Measurements from ENCODE around the gene SHE. TPM values are rescaled to one million over a fixed set of nuclear protein-coding genes. Genes with fewer than 3 reads are reported as not detected.

Gene SHE
- total and polyA plus RNA-seq, 10 of the 15 experiments (the other 5 are each of a cell fraction or from before 2014, with no cell fraction given), result under 0.01 to 0.05 (median 0.03) TPM; not detected in 3

DNA sequence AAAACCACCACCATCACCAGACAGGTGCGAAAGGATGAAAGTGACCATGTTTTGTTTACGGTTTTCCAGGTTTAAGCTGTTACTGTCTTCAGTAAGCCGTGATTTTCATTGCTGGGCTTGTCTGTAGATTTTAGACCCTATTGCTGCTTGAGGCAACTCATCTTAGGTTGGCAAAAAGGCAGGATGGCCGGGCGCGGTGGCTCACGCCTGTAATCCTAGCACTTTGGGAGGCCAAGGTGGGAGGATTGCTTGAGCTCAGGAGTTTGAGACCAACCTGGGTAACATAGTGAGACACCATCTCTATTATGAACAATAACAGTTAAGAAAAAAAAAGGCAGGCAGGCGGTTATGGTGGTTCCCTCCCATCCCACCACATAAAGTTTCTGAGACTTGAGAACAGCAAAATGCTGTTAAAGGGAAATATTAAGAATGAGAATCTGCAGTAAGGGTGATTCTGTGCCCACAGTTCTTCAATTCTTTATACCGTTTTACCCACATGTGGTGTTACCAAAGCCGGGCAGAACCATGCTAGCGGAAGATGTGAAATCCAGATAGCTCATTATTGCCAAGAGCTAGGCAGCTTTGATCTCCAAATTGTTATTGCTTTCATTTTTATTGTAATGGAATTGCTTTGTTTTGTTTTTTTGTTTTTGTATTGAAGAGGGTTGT, 34.6 kb downstream of the SHE start:
- Histone ChIP-seq H3K27me3 (replicated peaks in 1 of 2; ENCODE audit: control insufficient read depth in 2 of 2, insufficient read depth in 2 of 2, low read length in 1 of 2) (0 out of 4 replicates have a peak, but pooled peaks cover 0 to 1% of the 10 kb centered on the region in 2 experiments), H3K4me2 (ENCODE audit: control insufficient read depth, insufficient read depth) (no peak overlapping the region), H3K36me3 (ENCODE audit: control insufficient read depth in 2 of 2, insufficient read depth in 2 of 2, low read length in 1 of 2) (no peaks in the 10 kb centered on the region), H3K9ac (ENCODE audit: control insufficient read depth, insufficient read depth, low read length) (no peak overlapping the region), H3K79me2 (ENCODE audit: control insufficient read depth, insufficient read depth, low read length) (no peaks in the 10 kb centered on the region), H3K4me1 (ENCODE audit: control insufficient read depth, insufficient read depth, low read length) (peaks cover 20% of the 10 kb centered on the region), H3K27ac (ENCODE audit: control insufficient read depth, insufficient read depth) (no peak overlapping the region), H3K9me3 (replicated peaks; ENCODE audit: control insufficient read depth, insufficient read depth, low read length) (no peaks in the 10 kb centered on the region), H2AFZ (ENCODE audit: control insufficient read depth, low read depth, low read length) (no peak overlapping the region), H3K4me3 (no peak overlapping the region), H4K20me1 (ENCODE audit: control insufficient read depth, insufficient read depth) (no peaks in the 10 kb centered on the region)
- intact Hi-C loops (cut with micrococcal nuclease; ENCODE audit: unreplicated experiment) (loop anchor here (1.0 to 5.0 kb wide), 3 partner anchors 23 to 115 kb away; no protein-coding TSS in a partner anchor), in situ Hi-C loops (cut with MboI) (no loop called here)
- RAD21 ChIA-PET (ENCODE audit: unreplicated experiment), result interaction anchor here (0.9 to 5.9 kb wide), 21 partner anchors 13 to 138 kb away, joined by 3 to 53 read pairs (median 6); partner anchors contain the start of gene IL6R
- POLR2A ChIA-PET, result interaction anchor here (0.8 to 1.7 kb wide), 5 partner anchors 28 to 470 kb away, joined by 3 to 8 read pairs (median 3); no protein-coding TSS in a partner anchor
- CTCF ChIA-PET, result interaction anchor here (0.5 to 6.8 kb wide), 31 partner anchors 8 to 573 kb away, joined by 3 to 62 read pairs (median 5); no protein-coding TSS in a partner anchor
- peak; percentile 49 for ATAC-seq
- no TSS peak for BruUV-seq (replicated peaks)
- no peak for DNase-seq (ENCODE audit: low read depth, low spot score)
- WGBS (ENCODE audit: insufficient coverage, insufficient replicate concordance, low lambda C conversion rate, missing lambda C conversion rate), result 57% methylated on average over 11 of the region's 11 CpGs
- SMC1A ChIA-PET (ENCODE audit: uncharacterized antibody, unreplicated experiment), result interaction anchor here (0.7 to 4.2 kb wide), 29 partner anchors 9 to 246 kb away, joined by 3 to 24 read pairs (median 4); no protein-coding TSS in a partner anchor
- no peak for FAIRE-seq
- TF ChIP-seq SIN3A (IDR thresholded peaks at IDR 0.05; ENCODE audit: low read depth, low read length), result no peak
- TF ChIP-seq EED (IDR thresholded peaks at IDR 0.05; ENCODE audit: low read depth), result 0 out of 2 replicates have a peak, but pooled peaks have one; percentile 4
- no peak for TF ChIP-seq SMAD5 (IDR thresholded peaks at IDR 0.05; ENCODE audit: low read depth)
- TF ChIP-seq HDAC2 (IDR thresholded peaks at IDR 0.05), result no peak
- TF ChIP-seq, protein P1, sequence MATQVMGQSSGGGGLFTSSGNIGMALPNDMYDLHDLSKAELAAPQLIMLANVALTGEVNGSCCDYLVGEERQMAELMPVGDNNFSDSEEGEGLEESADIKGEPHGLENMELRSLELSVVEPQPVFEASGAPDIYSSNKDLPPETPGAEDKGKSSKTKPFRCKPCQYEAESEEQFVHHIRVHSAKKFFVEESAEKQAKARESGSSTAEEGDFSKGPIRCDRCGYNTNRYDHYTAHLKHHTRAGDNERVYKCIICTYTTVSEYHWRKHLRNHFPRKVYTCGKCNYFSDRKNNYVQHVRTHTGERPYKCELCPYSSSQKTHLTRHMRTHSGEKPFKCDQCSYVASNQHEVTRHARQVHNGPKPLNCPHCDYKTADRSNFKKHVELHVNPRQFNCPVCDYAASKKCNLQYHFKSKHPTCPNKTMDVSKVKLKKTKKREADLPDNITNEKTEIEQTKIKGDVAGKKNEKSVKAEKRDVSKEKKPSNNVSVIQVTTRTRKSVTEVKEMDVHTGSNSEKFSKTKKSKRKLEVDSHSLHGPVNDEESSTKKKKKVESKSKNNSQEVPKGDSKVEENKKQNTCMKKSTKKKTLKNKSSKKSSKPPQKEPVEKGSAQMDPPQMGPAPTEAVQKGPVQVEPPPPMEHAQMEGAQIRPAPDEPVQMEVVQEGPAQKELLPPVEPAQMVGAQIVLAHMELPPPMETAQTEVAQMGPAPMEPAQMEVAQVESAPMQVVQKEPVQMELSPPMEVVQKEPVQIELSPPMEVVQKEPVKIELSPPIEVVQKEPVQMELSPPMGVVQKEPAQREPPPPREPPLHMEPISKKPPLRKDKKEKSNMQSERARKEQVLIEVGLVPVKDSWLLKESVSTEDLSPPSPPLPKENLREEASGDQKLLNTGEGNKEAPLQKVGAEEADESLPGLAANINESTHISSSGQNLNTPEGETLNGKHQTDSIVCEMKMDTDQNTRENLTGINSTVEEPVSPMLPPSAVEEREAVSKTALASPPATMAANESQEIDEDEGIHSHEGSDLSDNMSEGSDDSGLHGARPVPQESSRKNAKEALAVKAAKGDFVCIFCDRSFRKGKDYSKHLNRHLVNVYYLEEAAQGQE (IDR thresholded peaks at IDR 0.05; ENCODE audit: low read depth, low read length), result no peak
- TF ChIP-seq RCOR1 (conservative IDR thresholded peaks at IDR 0.05; ENCODE audit: low read depth, low read length), result no peak
- no peak for TF ChIP-seq MXI1 (IDR thresholded peaks at IDR 0.05; ENCODE audit: low read depth, low read length)
- no peak for TF ChIP-seq RFX5 (IDR thresholded peaks at IDR 0.05; ENCODE audit: low read depth, low read length)
- TF ChIP-seq SREBF1 (IDR thresholded peaks at IDR 0.05; ENCODE audit: low read length), result no peak
- TF ChIP-seq, protein P2, sequence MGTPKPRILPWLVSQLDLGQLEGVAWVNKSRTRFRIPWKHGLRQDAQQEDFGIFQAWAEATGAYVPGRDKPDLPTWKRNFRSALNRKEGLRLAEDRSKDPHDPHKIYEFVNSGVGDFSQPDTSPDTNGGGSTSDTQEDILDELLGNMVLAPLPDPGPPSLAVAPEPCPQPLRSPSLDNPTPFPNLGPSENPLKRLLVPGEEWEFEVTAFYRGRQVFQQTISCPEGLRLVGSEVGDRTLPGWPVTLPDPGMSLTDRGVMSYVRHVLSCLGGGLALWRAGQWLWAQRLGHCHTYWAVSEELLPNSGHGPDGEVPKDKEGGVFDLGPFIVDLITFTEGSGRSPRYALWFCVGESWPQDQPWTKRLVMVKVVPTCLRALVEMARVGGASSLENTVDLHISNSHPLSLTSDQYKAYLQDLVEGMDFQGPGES (IDR thresholded peaks at IDR 0.05), result no peak
- no peak for TF ChIP-seq POLR2AphosphoS2 (IDR thresholded peaks at IDR 0.05; ENCODE audit: low read depth, low read length)
- TF ChIP-seq, protein P3, sequence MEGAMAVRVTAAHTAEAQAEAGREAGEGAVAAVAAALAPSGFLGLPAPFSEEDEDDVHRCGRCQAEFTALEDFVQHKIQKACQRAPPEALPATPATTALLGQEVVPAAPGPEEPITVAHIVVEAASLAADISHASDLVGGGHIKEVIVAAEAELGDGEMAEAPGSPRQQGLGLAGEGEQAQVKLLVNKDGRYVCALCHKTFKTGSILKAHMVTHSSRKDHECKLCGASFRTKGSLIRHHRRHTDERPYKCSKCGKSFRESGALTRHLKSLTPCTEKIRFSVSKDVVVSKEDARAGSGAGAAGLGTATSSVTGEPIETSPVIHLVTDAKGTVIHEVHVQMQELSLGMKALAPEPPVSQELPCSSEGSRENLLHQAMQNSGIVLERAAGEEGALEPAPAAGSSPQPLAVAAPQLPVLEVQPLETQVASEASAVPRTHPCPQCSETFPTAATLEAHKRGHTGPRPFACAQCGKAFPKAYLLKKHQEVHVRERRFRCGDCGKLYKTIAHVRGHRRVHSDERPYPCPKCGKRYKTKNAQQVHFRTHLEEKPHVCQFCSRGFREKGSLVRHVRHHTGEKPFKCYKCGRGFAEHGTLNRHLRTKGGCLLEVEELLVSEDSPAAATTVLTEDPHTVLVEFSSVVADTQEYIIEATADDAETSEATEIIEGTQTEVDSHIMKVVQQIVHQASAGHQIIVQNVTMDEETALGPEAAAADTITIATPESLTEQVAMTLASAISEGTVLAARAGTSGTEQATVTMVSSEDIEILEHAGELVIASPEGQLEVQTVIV (IDR thresholded peaks at IDR 0.05; ENCODE audit: borderline replicate concordance, partially characterized antibody), result no peak
- peak in 1 of 2 experiments; percentile 0; a peak in 2 of 4 replicates for TF ChIP-seq BHLHE40 (IDR thresholded peaks at IDR 0.05; ENCODE audit: borderline replicate concordance in 1 of 2, low read depth in 2 of 2, low read length in 1 of 2)
- TF ChIP-seq YY1 (IDR thresholded peaks at IDR 0.05; ENCODE audit: low read depth, low read length), result no peak
- TF ChIP-seq TARDBP (IDR thresholded peaks at IDR 0.05; ENCODE audit: borderline replicate concordance), result no peak
- no peak for TF ChIP-seq ZSCAN29 (IDR thresholded peaks at IDR 0.05)
- no peak for TF ChIP-seq ZNF274 (IDR thresholded peaks at IDR 0.05; ENCODE audit: insufficient read depth, insufficient read length)
- TF ChIP-seq RELA (IDR thresholded peaks at IDR 0.05; ENCODE audit: borderline replicate concordance, partially characterized antibody), result no peak

Data from GM12878 (cell line).